ENCODE data around the gene SLC35F3.

DNA sequence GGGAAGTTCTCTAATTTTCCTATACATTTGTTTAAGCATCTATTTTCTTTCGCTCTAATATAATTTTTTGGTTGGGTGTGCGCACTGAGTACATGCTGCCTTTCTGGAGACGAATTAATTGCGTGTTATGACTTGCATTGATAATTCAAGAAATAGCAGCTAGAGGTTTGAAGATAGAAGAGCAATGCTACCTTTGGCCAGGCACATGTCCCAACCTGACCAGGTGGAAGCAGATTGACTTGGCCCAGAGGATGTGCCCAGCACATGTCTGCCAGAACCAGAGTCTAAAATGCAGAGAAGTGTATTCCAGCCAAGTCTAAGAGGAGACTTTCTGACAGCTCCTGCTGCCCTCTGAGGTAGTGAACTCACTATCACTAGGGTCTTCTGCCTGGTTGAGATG lies 114.3 kb downstream of the SLC35F3 start:
- TF ChIP-seq FOXK1 (CRISPR knock-in tag; IDR thresholded peaks at IDR 0.05) (no peak), ETV6 (CRISPR knock-in tag; IDR thresholded peaks at IDR 0.05) (no peak), ATF1 (CRISPR knock-in tag; IDR thresholded peaks at IDR 0.05) (no peak), USF2 (CRISPR knock-in tag; IDR thresholded peaks at IDR 0.05) (no peak)
- TF ChIP-seq, protein P1, sequence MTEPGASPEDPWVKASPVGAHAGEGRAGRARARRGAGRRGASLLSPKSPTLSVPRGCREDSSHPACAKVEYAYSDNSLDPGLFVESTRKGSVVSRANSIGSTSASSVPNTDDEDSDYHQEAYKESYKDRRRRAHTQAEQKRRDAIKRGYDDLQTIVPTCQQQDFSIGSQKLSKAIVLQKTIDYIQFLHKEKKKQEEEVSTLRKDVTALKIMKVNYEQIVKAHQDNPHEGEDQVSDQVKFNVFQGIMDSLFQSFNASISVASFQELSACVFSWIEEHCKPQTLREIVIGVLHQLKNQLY (CRISPR knock-in tag; IDR thresholded peaks at IDR 0.05), result no peak
